ENCODE measurements around the gene TNFAIP8L3.

Gene TNFAIP8L3

GRCh38 chr15:51130344-51130743, 35.6 kb upstream of the TNFAIP8L3 start:
- TF ChIP-seq SNAI2 (CRISPR knock-in tag; IDR thresholded peaks at IDR 0.05) (no peak), BACH2 (CRISPR knock-in tag; IDR thresholded peaks at IDR 0.05; ENCODE audit: borderline replicate concordance) (no peak), PPARA (CRISPR knock-in tag; IDR thresholded peaks at IDR 0.05; ENCODE audit: borderline replicate concordance) (no peak), ZC3H10 (CRISPR knock-in tag; IDR thresholded peaks at IDR 0.05) (no peak)
- ATAC-seq: no peak

- TF ChIP-seq ZNF8 (CRISPR knock-in tag; IDR thresholded peaks at IDR 0.05) (no peak), CSDC2 (CRISPR knock-in tag; IDR thresholded peaks at IDR 0.05) (no peak), RARB (CRISPR knock-in tag; IDR thresholded peaks at IDR 0.05) (no peak), BACH2 (CRISPR knock-in tag; IDR thresholded peaks at IDR 0.05; ENCODE audit: borderline replicate concordance) (no peak), PATZ1 (CRISPR knock-in tag; IDR thresholded peaks at IDR 0.05; ENCODE audit: borderline replicate concordance) (no peak), ESRRG (CRISPR knock-in tag; IDR thresholded peaks at IDR 0.05) (no peak), CREB5 (CRISPR knock-in tag; IDR thresholded peaks at IDR 0.05; ENCODE audit: low read depth) (no peak)
- no peak for ATAC-seq
These were observed 35.0 kb upstream of the TNFAIP8L3 start for GRCh38 chr15:51129535-51130188.

- TF ChIP-seq TCF4 (CRISPR knock-in tag; IDR thresholded peaks at IDR 0.05; ENCODE audit: borderline replicate concordance): no peak
- TF ChIP-seq ZFP3 (CRISPR knock-in tag; IDR thresholded peaks at IDR 0.05): no peak
- no peak for TF ChIP-seq BACH2 (CRISPR knock-in tag; IDR thresholded peaks at IDR 0.05; ENCODE audit: borderline replicate concordance)
- no peak for TF ChIP-seq SNAI2 (CRISPR knock-in tag; IDR thresholded peaks at IDR 0.05)
- TF ChIP-seq OSR1 (CRISPR knock-in tag; IDR thresholded peaks at IDR 0.05): no peak
- no peak for TF ChIP-seq ARNTL (CRISPR knock-in tag; IDR thresholded peaks at IDR 0.05; ENCODE audit: borderline replicate concordance, low read depth)
- TF ChIP-seq CSDC2 (CRISPR knock-in tag; IDR thresholded peaks at IDR 0.05): no peak
- no peak for TF ChIP-seq TSHZ2 (CRISPR knock-in tag; IDR thresholded peaks at IDR 0.05)
- no peak for TF ChIP-seq ZFP30 (CRISPR knock-in tag; IDR thresholded peaks at IDR 0.05)
- TF ChIP-seq ESRRG (CRISPR knock-in tag; IDR thresholded peaks at IDR 0.05): no peak
- no peak for TF ChIP-seq ISL1 (CRISPR knock-in tag; IDR thresholded peaks at IDR 0.05)
- TF ChIP-seq ZC3H10 (CRISPR knock-in tag; IDR thresholded peaks at IDR 0.05): no peak
- no peak for TF ChIP-seq CREB5 (CRISPR knock-in tag; IDR thresholded peaks at IDR 0.05; ENCODE audit: low read depth)
- TF ChIP-seq POU6F1 (CRISPR knock-in tag; IDR thresholded peaks at IDR 0.05; ENCODE audit: borderline replicate concordance, low read depth): no peak
- TF ChIP-seq ZNF8 (CRISPR knock-in tag; IDR thresholded peaks at IDR 0.05): no peak
- no peak for TF ChIP-seq ZNF70 (CRISPR knock-in tag; IDR thresholded peaks at IDR 0.05)
- no peak for TF ChIP-seq CSRNP3 (CRISPR knock-in tag; IDR thresholded peaks at IDR 0.05)
- no peak for TF ChIP-seq PATZ1 (CRISPR knock-in tag; IDR thresholded peaks at IDR 0.05; ENCODE audit: borderline replicate concordance)
- no peak for ATAC-seq
These were observed 34.0 kb upstream of the TNFAIP8L3 start for GRCh38 chr15:51128701-51129100.

Data from SK-N-SH treated with all-trans-retinoic acid at 6 μM for 48 hours (cell line).